Sigmoid colon (tissue), 4 donors: ENCODE measurements around the gene THEMIS2.

Experiments
- CTCF ChIP-seq, 4 experiments: fragments of 450-650 bp in 3 of 4; fragments of 200-600 bp in 1 of 4; IDR thresholded peaks; one replicate each; pipeline ENCODE4 v1.5.1; 2016 to 2019; ENCODE audit warnings: antibody characterized with exemption in 4 of 4, mild to moderate bottlenecking in 3 of 4, moderate library complexity in 2 of 4
- EP300 ChIP-seq, 4 donors: sonication (generic); formaldehyde crosslinking; IDR thresholded peaks; one replicate each; pipeline ENCODE4 v1.6.1; 2017; ENCODE audit warnings: antibody characterized with exemption in 4 of 4

GRCh38 chr1:27872059-27872801, at the start of gene THEMIS2:
- no peak for TF ChIP-seq CTCF (IDR thresholded peaks at IDR 0.05)
- no peak for TF ChIP-seq EP300 (IDR thresholded peaks at IDR 0.05)
